ENCODE data around the gene HBA2. TPM values are rescaled to one million over a fixed set of nuclear protein-coding genes. Genes with fewer than 3 reads are reported as not detected.

Gene HBA2
- total and polyA plus RNA-seq, 9 of the 15 experiments (the other 6 are each of a cell fraction or from before 2014, with no cell fraction given) = 40.4 to 853 (median 286) TPM

- POLR2A ChIA-PET = no interaction called here
- FAIRE-seq (no peak), ATAC-seq (no peak), DNase-seq (ENCODE audit: extremely low read depth in 1 of 4, low spot score in 3 of 4) (no peak)
- intact Hi-C loops (cut with micrococcal nuclease) = no loop called here
- Histone ChIP-seq H3K27me3 (ENCODE audit: control insufficient read depth in 2 of 2, insufficient read depth in 2 of 2, low read length in 2 of 2) (no peaks in the 10 kb centered on the region), H3K27ac (ENCODE audit: extremely low read depth, low read depth, low read length) (no peak overlapping the region), H3K9ac (ENCODE audit: insufficient read depth in 1 of 2, low read depth in 2 of 2, low read length in 2 of 2) (peak overlapping the region in 1 of 2 experiments; percentile 74; a peak in 2 of 4 replicates), H3K9me3 (replicated peaks; ENCODE audit: control insufficient read depth, insufficient read depth, low read depth, low read length) (no peaks in the 10 kb centered on the region), H3K4me1 (replicated peaks in 1 of 2; ENCODE audit: control insufficient read depth in 2 of 2, insufficient read depth in 2 of 2, low read length in 2 of 2) (peaks cover 10 to 67% of the 10 kb centered on the region in 2 experiments; a peak in 4 of 5 replicates), H2AFZ (ENCODE audit: low read depth, low read length) (no peak overlapping the region), H3K4me3 (no peak overlapping the region), H4K20me1 (replicated peaks; ENCODE audit: control insufficient read depth, insufficient read depth, low read length) (no peaks in the 10 kb centered on the region), H3K36me3 (ENCODE audit: control insufficient read depth, insufficient read depth, low read length) (no peaks in the 10 kb centered on the region), H3K79me2 (ENCODE audit: control insufficient read depth, insufficient read depth, low read length) (no peaks in the 10 kb centered on the region), H3K4me2 (ENCODE audit: insufficient read depth, low read length) (no peak overlapping the region), H3K9me1 (ENCODE audit: control insufficient read depth, insufficient read depth, low read length) (no peaks in the 10 kb centered on the region)
- BruUV-seq (replicated peaks) = no TSS peak
- CTCF ChIA-PET (ENCODE audit: low intra/inter-chr PET ratio) = no interaction called here
- WGBS (ENCODE audit: insufficient coverage, low coverage, missing lambda C conversion rate) = 79% methylated on average over 22 of the region's 45 CpGs
- in situ Hi-C loops (cut with MboI) = no loop called here
- no peak for TF ChIP-seq IRF2 (CRISPR knock-in tag; IDR thresholded peaks at IDR 0.05)
- TF ChIP-seq, protein P1, sequence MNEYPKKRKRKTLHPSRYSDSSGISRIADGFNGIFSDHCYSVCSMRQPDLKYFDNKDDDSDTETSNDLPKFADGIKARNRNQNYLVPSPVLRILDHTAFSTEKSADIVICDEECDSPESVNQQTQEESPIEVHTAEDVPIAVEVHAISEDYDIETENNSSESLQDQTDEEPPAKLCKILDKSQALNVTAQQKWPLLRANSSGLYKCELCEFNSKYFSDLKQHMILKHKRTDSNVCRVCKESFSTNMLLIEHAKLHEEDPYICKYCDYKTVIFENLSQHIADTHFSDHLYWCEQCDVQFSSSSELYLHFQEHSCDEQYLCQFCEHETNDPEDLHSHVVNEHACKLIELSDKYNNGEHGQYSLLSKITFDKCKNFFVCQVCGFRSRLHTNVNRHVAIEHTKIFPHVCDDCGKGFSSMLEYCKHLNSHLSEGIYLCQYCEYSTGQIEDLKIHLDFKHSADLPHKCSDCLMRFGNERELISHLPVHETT (CRISPR knock-in tag; conservative IDR thresholded peaks at IDR 0.05 in 1 of 2, IDR thresholded peaks at IDR 0.05 in 1 of 2) = no peak
- TF ChIP-seq JUNB (CRISPR knock-in tag; conservative IDR thresholded peaks at IDR 0.05) = no peak
- TF ChIP-seq CHD7 (IDR thresholded peaks at IDR 0.05; ENCODE audit: low read depth, low read length) = no peak
- TF ChIP-seq HNRNPUL1 (IDR thresholded peaks at IDR 0.05; ENCODE audit: low read length) = no peak
- TF ChIP-seq RBM25 (IDR thresholded peaks at IDR 0.05; ENCODE audit: low read depth, low read length, severe bottlenecking) = no peak
Observed at GRCh38 chr16:166375-167121, 6.1 kb upstream of the HBA2 start.
